GM12875 (cell line): ENCODE data around the gene MAPKAP1.

Source experiments
- H3K4me3 ChIP-seq: one replicate; pipeline ENCODE4 v1.5.1; 2011; ENCODE audit warnings: low read depth, low read length, control low read depth
- TF ChIP-seq, protein P1 (sequence below): IDR thresholded peaks from 2 replicates; pipeline ENCODE4 v1.5.1; 2011; ENCODE audit warnings: low read depth, mild to moderate bottlenecking, control low read depth, inconsistent platforms, low read length, moderate library complexity, borderline replicate concordance; ENCODE audit not compliant: insufficient read depth

The MAPKAP1 gene

DNA sequence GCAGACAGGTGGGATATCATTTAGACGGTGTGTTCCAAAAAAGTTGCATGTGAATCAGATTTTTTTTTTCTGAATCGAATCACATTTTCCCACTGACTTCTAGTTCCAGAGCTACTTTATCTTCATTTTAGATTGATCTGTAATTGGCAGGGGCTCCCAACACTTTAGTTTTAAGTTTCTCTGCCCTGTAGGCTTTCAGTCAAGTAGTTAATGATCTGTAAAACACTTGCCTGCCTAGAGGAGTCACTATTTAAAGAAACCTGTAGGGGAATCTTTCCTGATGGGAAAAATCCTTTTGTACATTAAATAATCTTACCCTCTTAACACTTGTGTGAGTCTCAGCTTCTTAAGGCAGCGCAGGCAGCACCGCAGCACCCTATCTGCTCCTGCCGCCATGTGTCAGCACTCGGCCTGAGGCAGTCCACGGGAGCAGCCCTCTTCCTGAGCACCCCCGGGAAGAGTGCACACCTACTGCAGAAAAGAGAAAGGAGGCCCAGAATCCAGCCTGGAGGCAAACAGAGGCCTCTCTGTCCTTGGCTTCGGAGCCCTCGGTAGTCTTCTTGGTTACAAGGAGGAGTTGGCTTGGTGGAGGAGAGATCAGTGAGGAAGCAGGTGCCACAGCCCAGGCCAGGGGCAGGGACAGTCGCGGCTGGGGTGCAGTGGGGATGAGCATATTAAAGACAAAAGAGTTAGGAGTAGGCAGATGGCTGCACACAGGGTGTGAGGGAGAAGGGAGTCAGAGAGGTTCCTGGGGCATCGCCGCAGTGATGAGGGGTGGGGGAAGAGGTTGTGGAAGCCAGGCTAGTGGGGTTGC is 236.0 kb downstream of the MAPKAP1 start:
- H3K4me3 ChIP-seq: no peak overlapping the region
- TF ChIP-seq, protein P1, sequence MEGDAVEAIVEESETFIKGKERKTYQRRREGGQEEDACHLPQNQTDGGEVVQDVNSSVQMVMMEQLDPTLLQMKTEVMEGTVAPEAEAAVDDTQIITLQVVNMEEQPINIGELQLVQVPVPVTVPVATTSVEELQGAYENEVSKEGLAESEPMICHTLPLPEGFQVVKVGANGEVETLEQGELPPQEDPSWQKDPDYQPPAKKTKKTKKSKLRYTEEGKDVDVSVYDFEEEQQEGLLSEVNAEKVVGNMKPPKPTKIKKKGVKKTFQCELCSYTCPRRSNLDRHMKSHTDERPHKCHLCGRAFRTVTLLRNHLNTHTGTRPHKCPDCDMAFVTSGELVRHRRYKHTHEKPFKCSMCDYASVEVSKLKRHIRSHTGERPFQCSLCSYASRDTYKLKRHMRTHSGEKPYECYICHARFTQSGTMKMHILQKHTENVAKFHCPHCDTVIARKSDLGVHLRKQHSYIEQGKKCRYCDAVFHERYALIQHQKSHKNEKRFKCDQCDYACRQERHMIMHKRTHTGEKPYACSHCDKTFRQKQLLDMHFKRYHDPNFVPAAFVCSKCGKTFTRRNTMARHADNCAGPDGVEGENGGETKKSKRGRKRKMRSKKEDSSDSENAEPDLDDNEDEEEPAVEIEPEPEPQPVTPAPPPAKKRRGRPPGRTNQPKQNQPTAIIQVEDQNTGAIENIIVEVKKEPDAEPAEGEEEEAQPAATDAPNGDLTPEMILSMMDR: no peak

DNA sequence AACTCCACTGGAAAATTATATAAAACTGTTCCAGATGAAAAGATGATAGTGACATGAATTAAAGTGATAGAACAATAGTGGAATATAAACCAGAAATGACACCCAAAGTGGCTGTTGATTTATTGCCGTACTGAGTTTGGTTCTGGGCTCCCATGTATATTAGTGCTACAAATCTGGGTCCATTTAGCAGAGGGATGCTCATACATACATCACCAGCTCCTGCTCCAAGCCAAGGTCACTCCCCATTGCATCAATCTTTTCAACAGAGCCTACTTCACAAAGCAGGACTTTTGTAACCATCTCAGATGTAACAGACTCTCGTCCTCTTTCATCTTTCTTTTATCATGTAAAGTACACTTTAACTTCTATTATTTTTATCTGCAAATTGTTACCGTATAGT is 236.8 kb downstream of the MAPKAP1 start:
- TF ChIP-seq, protein P1: no peak
- H3K4me3 ChIP-seq: no peak overlapping the region

DNA sequence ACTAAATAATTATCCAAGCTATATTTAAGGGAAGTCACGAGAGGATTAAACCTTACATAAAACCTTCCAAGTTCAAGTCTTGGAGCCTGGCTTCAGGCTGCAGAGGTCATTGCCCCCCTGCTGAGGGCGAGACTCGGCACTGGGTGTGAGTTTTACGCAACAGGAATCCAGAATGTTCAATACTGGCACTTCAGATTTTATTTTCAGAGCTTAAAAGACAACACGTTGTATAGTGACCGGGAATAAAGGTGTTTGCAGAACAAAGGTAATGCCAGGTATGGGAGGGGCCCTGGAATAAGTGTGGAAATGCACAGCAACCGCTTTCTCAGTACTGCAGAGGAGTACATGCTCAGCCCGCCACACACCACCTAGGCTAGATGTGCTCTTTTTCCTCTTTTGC is 238.4 kb downstream of the MAPKAP1 start:
- H3K4me3 ChIP-seq: no peak overlapping the region
- TF ChIP-seq, protein P1: no peak

DNA sequence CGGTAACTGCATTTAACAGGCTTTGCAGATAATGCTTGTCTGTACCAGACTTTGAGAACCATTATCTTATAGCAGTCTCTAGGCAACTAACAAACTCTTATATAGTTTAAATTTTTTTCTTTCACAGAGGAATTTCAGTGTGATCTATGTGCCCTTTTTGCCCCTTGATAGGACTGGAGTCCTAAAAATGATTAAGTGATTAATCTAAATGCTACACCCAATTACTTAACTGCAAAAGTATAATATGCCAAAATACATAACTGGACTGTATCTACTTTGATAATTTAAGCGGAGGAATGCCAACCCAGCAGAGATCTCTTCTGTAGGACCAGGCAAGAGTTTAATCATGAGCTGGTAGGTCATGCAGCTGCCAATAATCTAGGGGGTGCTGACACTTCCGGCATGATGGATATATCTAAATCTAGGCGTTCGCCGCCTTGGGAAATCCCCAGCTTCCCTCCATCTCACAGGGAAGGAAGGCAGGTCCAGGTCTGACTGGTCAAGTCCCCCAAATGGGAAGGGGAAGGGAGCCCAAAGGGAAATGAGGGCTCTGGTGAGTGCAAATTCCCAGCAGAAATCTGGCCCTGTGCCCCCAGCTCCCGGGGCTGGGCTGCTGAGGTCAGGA is 239.8 kb downstream of the MAPKAP1 start:
- TF ChIP-seq, protein P1: no peak
- H3K4me3 ChIP-seq: no peak overlapping the region

GRCh38 chr9:125466411-125466810 is 240.6 kb downstream of the MAPKAP1 start:
- TF ChIP-seq, protein P1: no peak
- H3K4me3 ChIP-seq: no peak overlapping the region

GRCh38 chr9:125464591-125465385 is 242.2 kb downstream of the MAPKAP1 start:
- no peak overlapping the region for H3K4me3 ChIP-seq
- TF ChIP-seq, protein P1: no peak
